GM19193 (cell line): ENCODE measurements around the gene WEE1.

Experiments used
- POLR2A ChIP-seq: IDR thresholded peaks from 4 replicates; pipeline ENCODE4 v1.6.1; 2011; ENCODE audit not compliant: insufficient read depth, insufficient read length; ENCODE audit errors: extremely low read depth

Gene WEE1

DNA sequence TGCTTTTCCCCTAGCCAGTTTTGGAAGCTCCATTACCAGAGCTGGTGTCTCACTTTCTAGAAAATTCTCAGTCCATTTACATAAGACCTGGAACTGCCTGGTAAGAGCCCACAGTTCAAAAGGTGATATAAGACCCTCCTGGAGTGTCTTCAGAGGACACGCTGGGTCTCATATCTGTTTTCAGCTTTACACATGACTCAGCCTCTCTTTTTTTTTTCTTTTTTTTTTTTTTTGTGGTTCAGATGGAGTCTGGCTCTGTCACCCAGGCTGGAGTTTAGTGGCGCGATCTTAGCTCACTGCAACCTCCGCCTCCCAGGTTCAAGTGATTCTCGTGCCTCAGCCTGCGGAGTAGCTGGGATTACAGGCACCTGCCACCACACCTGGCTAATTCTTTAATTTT lies 30.7 kb downstream of the WEE1 start:
- TF ChIP-seq POLR2A, result no peak

DNA sequence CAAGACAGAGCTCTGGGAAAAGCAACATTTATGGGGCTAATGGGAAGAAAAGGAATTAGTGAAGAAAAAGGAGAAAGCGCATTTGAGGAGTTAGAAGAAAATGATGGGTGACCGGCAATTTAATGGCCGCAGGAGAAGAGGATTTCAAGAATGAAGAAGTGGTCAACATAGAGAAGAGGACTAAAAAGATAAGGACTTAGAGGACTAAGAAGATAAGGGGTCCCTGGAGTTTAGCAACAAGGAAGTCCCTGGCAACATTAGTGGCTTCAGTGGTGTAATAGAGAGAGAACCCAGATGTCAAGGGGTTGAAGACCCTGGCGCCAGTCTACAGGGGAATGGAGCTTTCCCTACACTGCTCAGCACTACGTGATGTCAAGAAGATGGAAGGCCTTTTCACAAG lies 32.3 kb downstream of the WEE1 start:
- no peak for TF ChIP-seq POLR2A

DNA sequence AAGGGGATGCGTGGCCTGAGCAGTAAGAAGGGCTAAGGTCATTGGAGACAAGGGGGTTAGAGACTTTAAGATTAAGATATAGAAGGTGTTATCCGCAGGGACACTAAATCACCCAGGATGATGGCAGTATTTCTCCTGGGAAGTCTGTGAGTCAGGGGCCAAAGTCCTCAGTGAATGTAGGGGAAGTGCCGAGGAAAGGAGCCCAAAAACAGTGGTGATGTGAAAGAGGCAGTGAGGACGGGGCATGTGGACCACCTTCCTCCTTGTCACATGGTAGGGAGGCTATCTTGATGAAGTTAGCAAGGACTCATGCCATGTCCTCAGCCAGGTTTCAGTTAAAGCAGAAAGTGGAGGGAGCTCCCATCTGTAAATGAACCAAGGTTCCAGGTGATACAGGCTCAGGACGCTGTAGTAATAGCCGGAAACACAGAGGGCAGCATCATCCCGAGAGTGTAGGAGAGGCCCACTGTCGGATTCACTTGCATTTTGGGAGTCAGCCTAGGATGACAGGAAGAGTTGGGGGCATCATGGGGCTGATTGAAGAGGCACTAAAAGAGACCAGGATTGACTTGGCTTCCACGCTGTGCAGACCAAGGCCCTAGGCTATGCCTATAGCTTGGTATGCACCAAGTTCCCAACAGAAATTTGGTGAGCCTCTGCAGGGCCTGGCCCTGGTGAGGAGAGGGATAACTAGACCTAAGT lies 33.5 kb downstream of the WEE1 start:
- TF ChIP-seq POLR2A, result no peak

DNA sequence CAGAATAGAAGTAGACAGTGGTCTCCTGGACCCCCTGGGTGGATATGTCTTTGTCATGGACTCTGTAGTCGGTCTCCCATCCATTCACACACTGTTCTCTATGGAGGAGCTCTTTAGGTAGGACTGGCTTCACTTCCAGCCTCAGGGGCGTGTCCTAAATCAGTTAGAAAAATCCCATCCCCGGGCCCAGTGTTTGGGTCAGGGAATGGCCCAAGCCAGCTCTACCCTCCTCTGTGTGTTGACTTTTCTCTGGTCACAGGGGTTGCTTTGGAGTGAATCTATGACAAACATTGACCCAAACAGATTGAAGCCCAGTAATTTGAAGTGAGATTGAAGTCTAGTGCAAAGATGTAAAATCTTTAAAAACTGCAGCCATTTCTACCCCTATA lies 34.0 kb downstream of the WEE1 start:
- no peak for TF ChIP-seq POLR2A

DNA sequence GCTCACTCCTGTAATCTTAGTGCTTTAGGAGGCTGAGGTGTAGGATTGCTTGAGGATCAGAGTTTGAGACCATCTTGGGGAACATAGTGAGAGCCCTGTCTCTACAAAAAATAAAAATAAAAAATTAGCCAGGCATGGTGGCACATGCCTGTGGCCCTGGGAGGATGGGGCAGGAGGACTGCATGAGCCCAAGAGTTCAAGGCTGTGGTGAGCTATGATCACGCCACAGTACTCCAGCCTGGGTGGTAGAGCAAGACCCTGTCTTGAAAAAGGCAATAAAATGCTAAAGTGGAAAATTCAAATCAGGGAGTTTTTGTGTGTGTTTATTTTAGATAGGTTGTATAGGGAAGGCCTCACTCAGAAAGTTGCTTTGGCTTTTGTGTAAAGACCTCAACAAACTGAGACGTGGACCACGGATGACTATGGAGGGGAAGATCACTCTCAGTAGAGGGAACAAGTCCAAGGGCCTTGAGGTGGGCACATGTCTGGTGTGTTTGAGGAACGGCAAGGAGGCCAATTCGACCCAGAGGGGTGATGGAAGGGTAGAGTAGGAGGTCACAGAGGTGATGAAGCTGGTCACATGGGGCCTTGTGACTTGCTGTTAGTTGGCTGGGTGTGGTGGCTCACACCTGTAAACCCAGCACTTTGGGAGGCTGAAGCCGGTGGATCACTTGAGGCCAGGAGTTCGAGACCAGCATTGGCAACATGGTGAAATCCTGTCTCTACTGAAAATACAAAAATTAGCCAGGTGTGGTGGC lies 35.7 kb downstream of the WEE1 start:
- no peak for TF ChIP-seq POLR2A

DNA sequence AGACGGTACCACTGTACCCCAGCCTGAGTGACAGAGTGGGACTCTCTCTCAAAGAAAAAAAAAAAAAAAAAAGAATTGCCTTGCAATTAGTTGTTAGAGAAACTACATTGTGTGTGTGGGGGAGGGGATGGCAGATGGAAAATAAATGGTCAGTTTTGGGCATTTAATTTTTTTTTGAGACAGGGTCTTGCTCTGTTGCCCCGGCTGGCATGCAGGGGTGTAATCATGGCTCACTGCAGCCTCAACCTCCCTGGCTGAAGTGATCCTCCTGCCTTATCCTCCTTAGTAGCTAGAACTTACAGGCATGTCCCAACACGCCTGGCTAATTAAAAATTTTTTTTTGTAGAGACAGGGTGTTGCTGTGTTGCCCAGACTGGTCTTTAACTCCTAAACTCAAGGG lies 36.4 kb downstream of the WEE1 start:
- TF ChIP-seq POLR2A, result no peak

DNA sequence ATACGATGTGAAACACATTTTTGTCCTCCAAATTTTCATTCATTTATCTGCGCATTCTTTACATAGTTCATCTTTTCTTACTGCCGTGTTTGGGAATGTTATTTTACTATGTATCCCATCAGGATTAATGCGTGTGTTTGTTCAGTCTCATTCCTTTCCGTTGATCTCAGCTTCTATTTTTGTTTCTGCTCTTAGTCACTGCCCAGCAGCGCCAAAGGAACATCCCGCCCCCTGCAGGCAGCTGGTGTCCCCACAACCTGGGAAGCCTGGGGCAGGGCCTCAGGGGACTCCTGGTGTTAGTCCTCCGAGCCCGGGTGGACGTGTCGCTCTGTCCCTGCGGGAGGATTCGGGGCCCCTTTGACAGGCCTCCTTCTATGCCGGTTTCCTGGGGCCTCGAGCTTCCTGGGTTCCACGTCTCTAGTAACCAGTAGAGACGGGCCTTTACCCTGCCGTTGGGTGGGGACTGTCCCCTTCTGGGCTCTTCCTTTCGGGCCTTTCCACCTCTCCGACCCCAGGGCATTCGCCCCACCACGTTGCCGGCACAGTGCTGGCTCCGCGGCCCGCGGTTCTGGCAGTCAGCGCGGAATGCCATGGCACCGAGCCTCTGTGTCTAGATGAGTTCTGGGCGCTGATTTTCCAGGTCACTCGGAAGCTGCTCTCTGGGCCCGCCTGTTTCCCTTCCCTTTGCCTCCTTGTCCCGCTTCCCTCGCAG lies 39.8 kb downstream of the WEE1 start:
- TF ChIP-seq POLR2A, result peak; percentile 15

DNA sequence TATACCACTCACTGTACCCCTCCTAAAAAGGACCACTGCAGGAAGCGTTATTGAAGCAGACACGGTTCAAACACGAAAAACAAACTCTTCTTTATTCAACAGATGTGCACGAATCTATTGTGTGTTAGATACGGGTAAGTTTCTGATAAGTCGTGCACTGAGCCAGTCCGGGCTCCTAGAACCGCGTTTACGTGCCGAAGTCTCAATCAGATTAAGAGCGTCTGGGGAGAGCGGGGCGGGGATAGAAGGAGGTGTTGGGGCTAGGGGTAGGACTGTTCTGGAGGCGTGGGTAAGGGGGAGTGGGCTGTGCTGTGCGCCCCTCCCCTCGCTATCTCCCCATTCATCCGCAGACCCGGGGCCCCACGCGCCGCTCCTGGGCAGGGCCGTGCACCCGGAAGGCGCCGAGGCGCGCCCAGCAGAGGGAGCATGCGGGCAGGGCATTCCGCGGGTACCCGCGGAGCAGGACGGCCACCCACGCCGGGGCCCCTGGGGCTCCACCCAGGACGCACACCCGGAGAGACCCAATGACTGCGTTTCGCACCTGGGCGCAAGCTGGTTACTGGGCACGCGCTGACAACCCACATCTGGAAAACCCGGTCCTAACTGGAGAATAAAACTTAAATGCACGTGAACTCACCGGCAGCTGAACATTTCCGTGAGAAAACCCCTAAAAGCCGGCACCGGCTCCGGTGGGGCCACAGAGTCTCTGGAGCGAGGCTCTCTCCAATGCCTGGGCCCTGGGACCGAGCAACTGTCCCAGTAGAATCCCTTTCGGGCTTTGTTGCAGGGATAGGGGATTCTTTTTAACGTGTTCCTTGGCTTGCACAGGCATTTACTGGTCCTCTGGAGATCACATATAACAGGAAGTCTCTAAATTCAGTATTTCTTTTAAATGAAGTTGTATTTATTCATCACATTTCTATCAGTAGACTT lies 40.6 kb downstream of the WEE1 start:
- TF ChIP-seq POLR2A, result peak; percentile 55

DNA sequence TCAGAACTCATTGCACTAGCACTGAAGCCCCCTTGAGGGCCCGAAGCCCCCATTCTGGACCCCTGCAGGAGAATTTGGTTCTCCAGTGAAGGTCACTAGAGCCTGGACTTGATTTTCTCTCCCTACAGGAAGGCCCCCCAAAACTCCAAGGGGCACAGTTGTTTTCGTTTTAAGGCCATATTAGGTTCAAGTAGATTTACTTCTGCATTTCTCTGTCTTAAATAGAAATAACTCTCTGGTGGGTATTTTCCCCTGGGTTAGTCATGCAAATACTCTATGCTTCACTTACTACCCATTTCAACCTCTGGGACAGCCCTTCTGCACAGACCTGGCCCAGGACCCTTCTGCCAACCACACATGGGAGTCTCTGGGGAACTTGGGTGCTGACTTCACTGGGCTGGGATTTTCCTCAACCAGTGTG lies 41.6 kb downstream of the WEE1 start:
- TF ChIP-seq POLR2A, result no peak

DNA sequence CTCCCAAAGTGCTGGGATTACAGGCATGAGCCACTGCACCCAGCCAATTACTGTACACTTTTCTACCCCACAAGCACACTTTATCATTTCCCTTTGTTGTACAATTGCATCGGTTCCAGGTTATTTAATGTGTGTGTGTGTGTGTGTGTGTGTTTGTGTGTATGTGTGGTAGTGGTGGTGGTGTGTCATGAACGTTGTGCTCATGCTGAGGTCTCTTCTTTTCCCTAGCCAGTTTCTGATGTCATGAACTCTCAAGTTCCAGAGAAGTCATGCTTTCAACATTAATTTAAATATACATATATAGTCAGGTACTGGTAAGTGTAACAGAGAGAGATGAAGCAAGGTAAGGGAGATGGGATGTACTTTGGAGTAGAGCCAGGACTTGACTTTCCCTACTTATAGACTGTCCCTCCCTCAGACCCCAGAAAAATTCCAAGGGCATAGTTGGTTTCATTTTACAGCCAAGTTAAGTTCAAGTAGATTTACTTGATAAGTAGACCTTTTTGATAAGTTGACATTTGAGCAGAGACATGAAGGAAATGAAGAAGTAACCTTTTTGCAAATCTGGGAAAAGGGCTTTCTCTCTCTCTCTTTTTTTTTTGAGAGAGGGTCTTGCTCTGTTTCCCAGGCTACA lies 42.7 kb downstream of the WEE1 start:
- no peak for TF ChIP-seq POLR2A

DNA sequence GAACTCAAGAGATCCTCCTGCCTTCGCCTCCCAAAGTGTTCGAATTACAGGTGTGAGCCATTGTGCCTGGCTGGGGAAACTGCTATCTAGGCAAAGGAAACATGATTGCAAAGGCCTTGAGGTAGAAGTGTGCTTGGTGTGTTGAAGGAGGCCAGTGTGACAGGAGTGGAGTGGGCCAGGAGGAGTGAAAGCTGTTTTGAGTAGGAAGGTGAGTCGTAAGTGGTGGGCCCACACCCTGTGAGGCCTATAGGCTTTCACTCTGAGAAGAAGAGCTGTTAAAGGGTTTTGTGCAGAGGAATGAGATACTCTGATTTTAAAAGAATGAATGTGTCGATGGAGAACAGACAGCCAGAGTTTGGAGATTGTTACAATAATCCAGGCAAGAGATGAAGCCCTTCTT lies 43.4 kb downstream of the WEE1 start:
- no peak for TF ChIP-seq POLR2A

DNA sequence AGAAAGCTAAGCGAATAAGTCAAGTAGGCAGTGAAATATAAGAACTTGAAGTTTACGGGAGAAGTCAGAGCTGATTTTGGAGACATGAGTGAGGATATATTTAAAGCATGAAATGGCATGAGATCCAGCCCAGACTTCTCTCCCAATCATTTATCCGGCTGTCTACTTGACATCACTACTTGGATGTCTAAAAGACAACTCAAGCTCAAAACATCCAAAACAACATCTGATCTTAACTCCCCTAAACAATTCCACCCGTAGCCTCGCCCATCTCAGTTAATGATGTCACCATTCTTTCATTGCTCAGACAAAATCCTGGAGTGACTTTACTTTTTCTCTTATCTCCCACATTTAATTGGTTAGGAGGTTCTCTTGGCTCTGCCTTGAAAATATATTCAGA lies 44.5 kb downstream of the WEE1 start:
- no peak for TF ChIP-seq POLR2A

DNA sequence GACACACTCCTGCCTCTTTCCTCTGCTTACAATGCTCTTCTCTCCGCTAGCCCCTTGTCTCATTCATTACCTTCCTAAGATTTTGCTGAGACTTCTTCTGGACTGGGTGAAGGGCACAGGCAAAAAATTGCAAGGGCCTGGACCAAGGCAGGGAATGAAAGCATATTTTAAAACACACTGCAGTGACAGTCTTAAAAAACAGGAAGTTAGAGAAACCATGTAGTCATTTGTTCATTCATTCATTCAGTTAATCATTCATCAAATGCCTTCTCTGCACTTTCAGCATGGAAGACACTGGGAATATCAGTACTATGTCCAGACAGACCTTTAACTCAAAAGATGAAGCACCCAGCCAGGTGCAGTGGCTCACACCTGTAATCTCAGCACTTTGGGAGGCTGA lies 45.5 kb downstream of the WEE1 start:
- TF ChIP-seq POLR2A, result no peak

DNA sequence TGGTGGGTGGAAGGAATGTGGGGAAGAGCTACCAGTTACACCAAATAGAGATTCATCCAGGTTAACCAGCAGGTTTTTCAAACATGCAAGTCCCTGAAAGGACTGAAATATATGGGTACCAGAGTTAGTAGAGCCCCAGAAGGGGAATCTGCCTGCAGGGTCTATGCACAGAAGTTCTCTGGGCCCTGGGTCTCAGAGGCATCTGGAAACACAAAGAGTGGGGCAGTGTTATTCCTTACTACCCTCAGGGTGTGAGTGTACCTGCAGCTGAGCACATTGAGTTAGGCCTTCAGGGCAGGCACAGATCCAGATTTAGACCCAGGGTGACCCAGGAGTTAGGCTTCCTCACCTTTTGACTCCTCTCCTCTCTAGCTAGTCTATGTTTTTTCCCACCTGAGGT lies 46.5 kb downstream of the WEE1 start:
- no peak for TF ChIP-seq POLR2A
